Endometrial microvascular endothelial cells (primary cell): ENCODE results near the gene HERPUD2. TPM values are rescaled to one million over a fixed set of nuclear protein-coding genes. Genes with fewer than 3 reads are reported as not detected.

Experiments
- total RNA-seq: library from RNA; depleted of rRNA; stranded (reverse); fragments of >200 nt; gene quantifications from one replicate; pipeline ENCODE4 v1.2.3, GENCODE V29; 2015; ENCODE audit errors: inconsistent ontology term

The HERPUD2 gene
- total RNA-seq, 1 donor from 2014 or later = 30.6 TPM

Other genes starting within 250 kb of the HERPUD2 start
- gene SEPTIN7, start 105.9 kb upstream of the HERPUD2 start, total RNA-seq = 225 TPM